Measurements from ENCODE around the gene TMEM270. TPM values are rescaled to one million over a fixed set of nuclear protein-coding genes. Genes with fewer than 3 reads are reported as not detected.

TMEM270 gene
- total RNA-seq, 1 donor from 2014 or later, result not detected

DNA sequence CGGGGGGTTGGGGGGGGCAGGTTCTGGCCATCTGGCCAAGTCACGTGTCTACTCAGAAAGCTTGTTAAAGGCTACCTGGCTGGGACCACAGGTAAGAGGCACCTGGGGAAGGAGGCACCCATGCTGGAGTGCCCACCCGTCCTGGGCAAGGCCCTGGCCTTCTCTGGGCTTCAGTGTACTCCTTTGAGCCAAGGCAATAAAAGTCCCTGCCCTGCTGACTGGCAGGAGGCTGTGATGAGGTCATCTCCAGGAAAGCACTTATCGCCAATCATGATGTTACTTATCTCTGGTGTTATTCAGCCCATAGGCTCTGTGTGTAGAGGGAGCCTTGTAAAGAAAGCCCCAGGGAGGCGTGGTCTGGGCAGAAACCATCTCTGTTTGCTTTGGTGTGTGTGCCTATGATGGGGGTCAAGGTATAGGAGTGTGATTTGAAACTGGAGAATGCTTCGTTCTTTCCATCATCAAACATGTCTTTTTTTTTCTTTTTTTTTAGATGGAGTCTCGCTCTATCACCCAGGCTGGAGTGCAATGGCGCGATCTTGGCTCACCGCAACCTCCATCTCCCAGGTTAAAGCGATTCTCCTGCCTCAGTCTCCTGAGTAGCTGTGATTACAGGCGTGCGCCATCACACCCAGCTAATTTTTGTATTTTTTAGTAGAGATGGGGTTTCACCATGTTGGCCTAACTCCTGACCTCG is 32.7 kb upstream of the TMEM270 start:
- Histone ChIP-seq H3K36me3 (ENCODE audit: control insufficient read depth, insufficient read depth, low read length) (no peaks in the 10 kb centered on the region), H3K27me3 (ENCODE audit: control insufficient read depth, insufficient read depth, low read length) (no peaks in the 10 kb centered on the region), H3K4me3 (ENCODE audit: low read depth, low read length) (no peak overlapping the region)
- TF ChIP-seq, protein P1, sequence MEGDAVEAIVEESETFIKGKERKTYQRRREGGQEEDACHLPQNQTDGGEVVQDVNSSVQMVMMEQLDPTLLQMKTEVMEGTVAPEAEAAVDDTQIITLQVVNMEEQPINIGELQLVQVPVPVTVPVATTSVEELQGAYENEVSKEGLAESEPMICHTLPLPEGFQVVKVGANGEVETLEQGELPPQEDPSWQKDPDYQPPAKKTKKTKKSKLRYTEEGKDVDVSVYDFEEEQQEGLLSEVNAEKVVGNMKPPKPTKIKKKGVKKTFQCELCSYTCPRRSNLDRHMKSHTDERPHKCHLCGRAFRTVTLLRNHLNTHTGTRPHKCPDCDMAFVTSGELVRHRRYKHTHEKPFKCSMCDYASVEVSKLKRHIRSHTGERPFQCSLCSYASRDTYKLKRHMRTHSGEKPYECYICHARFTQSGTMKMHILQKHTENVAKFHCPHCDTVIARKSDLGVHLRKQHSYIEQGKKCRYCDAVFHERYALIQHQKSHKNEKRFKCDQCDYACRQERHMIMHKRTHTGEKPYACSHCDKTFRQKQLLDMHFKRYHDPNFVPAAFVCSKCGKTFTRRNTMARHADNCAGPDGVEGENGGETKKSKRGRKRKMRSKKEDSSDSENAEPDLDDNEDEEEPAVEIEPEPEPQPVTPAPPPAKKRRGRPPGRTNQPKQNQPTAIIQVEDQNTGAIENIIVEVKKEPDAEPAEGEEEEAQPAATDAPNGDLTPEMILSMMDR (IDR thresholded peaks at IDR 0.05; ENCODE audit: insufficient read depth, low read length, poor library complexity, severe bottlenecking), result no peak
- no peak for DNase-seq (ENCODE audit: low read depth)

DNA sequence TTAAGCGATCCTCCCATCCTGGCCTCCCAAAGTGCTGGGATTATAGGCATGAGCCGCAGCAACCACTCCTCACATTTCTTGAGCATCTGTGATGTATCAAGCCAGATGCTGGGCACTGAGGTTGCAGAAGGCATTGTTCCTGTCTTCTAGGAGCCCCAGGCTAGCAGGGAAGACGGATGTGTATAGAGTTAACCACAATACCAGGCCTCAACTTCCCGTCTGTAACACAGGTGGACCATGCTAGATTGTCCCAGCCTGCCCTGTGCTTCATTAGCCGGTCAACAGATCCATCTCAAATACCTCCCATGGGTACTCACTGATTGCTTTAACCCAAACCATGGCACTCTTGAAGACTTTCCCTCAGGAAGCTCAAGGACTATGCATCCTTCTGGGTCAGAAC is 32.0 kb upstream of the TMEM270 start:
- H3K27me3 ChIP-seq (ENCODE audit: control insufficient read depth, insufficient read depth, low read length), result no peaks in the 10 kb centered on the region
- DNase-seq (ENCODE audit: low read depth), result no peak
- no peak overlapping the region for H3K4me3 ChIP-seq (ENCODE audit: low read depth, low read length)
- TF ChIP-seq, protein P1 (IDR thresholded peaks at IDR 0.05; ENCODE audit: insufficient read depth, low read length, poor library complexity, severe bottlenecking), result no peak
- no peaks in the 10 kb centered on the region for H3K36me3 ChIP-seq (ENCODE audit: control insufficient read depth, insufficient read depth, low read length)

DNA sequence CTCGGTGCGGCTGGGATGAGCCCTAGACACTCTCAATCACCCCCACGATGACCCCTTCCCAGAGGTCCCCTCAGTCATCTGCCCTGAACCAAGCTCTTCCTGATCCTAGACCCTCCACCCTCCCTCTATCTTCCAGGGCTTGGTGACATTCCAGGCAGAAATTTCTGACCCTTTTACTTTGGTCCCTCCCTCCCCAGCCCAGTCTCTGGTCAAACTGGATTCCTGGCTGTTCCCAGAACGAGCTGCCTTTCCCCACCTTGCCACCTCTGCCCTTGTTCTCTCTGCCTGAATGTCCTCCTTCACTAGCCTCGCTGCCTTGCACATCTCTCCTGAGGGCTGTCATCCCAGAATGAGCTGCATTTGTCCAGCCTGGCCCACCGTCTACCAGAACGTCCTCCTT is 31.5 kb upstream of the TMEM270 start:
- no peak for DNase-seq (ENCODE audit: low read depth)
- TF ChIP-seq, protein P1 (IDR thresholded peaks at IDR 0.05; ENCODE audit: insufficient read depth, low read length, poor library complexity, severe bottlenecking), result no peak
- no peak overlapping the region for H3K4me3 ChIP-seq (ENCODE audit: low read depth, low read length)

DNA sequence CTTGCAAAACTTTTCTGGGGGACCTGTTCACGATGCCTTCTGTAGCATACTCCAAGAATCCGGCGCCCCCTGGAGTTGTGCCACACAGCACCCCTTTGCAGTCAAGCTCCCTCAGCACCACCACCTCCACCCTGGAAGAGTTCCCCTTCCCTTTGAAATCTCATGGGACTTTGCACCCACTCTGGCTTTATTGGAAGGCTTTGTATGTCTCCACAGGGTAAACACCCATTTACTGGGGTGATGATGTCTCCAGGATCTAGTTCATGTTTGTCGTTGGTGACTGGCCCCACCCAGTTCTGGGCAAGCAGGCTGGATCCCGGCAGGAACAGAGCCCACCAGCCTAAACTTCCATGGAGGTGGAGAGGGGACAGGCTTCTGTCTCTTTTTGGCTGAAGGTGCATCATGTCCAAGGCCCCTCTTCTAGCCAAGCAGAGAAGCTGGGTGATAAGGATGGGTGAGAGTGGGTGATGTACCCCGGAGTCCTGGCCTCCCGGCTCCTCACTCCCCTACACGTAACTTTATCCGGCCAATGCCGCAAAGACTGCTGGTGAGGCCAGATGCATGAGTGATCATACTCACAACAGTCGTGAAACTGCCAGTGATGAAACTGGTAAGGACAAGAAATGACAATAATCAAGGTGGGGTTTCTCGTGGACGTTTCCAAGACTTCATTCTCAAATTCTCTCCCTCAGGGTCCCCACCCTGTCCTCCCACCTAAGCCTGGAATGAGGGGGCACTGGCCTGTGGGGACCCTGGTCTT is 30.9 kb upstream of the TMEM270 start:
- DNase-seq (ENCODE audit: low read depth), result no peak
- no peaks in the 10 kb centered on the region for H3K27me3 ChIP-seq (ENCODE audit: control insufficient read depth, insufficient read depth, low read length)
- no peak overlapping the region for H3K4me3 ChIP-seq (ENCODE audit: low read depth, low read length)
- H3K36me3 ChIP-seq (ENCODE audit: control insufficient read depth, insufficient read depth, low read length), result no peaks in the 10 kb centered on the region
- TF ChIP-seq, protein P1 (IDR thresholded peaks at IDR 0.05; ENCODE audit: insufficient read depth, low read length, poor library complexity, severe bottlenecking), result no peak

More for the DNA sequence above, 31.5 kb upstream of the TMEM270 start:
- H3K27me3 ChIP-seq (ENCODE audit: control insufficient read depth, insufficient read depth, low read length), result no peaks in the 10 kb centered on the region
- H3K36me3 ChIP-seq (ENCODE audit: control insufficient read depth, insufficient read depth, low read length), result no peaks in the 10 kb centered on the region

DNA sequence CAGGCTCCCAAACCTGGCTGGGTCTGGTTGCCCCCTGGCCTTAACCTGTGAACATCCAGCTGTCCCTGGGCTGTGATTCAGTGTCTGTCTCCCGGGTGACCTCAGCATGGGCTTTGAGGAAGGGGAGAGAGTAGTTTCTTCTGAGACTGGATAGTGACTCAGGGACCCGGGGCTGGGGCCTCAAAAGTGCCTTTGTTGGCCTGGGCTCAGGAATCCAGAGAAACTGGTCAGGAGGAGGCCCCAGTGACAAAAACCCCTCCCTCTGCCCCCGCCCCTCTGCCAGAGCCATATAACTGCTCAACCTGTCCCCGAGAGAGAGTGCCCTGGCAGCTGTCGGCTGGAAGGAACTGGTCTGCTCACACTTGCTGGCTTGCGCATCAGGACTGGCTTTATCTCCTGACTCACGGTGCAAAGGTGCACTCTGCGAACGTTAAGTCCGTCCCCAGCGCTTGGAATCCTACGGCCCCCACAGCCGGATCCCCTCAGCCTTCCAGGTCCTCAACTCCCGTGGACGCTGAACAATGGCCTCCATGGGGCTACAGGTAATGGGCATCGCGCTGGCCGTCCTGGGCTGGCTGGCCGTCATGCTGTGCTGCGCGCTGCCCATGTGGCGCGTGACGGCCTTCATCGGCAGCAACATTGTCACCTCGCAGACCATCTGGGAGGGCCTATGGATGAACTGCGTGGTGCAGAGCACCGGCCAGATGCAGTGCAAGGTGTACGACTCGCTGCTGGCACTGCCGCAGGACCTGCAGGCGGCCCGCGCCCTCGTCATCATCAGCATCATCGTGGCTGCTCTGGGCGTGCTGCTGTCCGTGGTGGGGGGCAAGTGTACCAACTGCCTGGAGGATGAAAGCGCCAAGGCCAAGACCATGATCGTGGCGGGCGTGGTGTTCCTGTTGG is 30.0 kb upstream of the TMEM270 start, which contains the start of gene CLDN4:
TSS of gene CLDN4 (plus strand) at position 316 of the 903 bp plus-strand sequence. CDS start at position 522, 206 bp downstream.
- no peak for DNase-seq (ENCODE audit: low read depth)
- H3K27me3 ChIP-seq (ENCODE audit: control insufficient read depth, insufficient read depth, low read length), result no peaks in the 10 kb centered on the region
- TF ChIP-seq, protein P1 (IDR thresholded peaks at IDR 0.05; ENCODE audit: insufficient read depth, low read length, poor library complexity, severe bottlenecking), result no peak
- H3K36me3 ChIP-seq (ENCODE audit: control insufficient read depth, insufficient read depth, low read length), result no peaks in the 10 kb centered on the region
- peak within 1 kb of the TSS; percentile 58 for H3K4me3 ChIP-seq (ENCODE audit: low read depth, low read length)

Data from kidney epithelial cell (primary cell).